ENCODE results near the gene FAM240B.

Gene FAM240B

GRCh38 chr9:38696999-38697398 lies 22.9 kb downstream of the FAM240B start:
- TF ChIP-seq, protein P1, sequence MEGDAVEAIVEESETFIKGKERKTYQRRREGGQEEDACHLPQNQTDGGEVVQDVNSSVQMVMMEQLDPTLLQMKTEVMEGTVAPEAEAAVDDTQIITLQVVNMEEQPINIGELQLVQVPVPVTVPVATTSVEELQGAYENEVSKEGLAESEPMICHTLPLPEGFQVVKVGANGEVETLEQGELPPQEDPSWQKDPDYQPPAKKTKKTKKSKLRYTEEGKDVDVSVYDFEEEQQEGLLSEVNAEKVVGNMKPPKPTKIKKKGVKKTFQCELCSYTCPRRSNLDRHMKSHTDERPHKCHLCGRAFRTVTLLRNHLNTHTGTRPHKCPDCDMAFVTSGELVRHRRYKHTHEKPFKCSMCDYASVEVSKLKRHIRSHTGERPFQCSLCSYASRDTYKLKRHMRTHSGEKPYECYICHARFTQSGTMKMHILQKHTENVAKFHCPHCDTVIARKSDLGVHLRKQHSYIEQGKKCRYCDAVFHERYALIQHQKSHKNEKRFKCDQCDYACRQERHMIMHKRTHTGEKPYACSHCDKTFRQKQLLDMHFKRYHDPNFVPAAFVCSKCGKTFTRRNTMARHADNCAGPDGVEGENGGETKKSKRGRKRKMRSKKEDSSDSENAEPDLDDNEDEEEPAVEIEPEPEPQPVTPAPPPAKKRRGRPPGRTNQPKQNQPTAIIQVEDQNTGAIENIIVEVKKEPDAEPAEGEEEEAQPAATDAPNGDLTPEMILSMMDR (IDR thresholded peaks at IDR 0.05; ENCODE audit: insufficient read depth, low read length, poor library complexity, severe bottlenecking), result no peak
- TF ChIP-seq EZH2phosphoT487 (conservative IDR thresholded peaks at IDR 0.05; ENCODE audit: low read length), result no peak
- Histone ChIP-seq H3K27ac (ENCODE audit: low read depth, low read length) (no peak overlapping the region), H4K20me1 (ENCODE audit: low read depth, low read length) (no peaks in the 10 kb centered on the region), H3K27me3 (ENCODE audit: low read length) (no peaks in the 10 kb centered on the region), H3K79me2 (ENCODE audit: insufficient read depth, low read length) (no peaks in the 10 kb centered on the region), H3K4me2 (ENCODE audit: low read depth, low read length, poor library complexity, severe bottlenecking) (no peak overlapping the region), H3F3A (ENCODE audit: insufficient read depth) (no peaks in the 10 kb centered on the region), H3K36me3 (ENCODE audit: low read length) (no peaks in the 10 kb centered on the region), H3K9me3 (ENCODE audit: insufficient read depth, low read length) (no peaks in the 10 kb centered on the region), H3K9ac (ENCODE audit: low read length) (no peak overlapping the region), H3K4me3 (ENCODE audit: insufficient read depth, low read length, poor library complexity, severe bottlenecking) (no peak overlapping the region), H2AFZ (ENCODE audit: low read depth, low read length, severe bottlenecking) (no peak overlapping the region), H3K9me2 (replicated peaks; ENCODE audit: insufficient read depth, low read length) (no peaks in the 10 kb centered on the region)

- H3K4me3 ChIP-seq (ENCODE audit: insufficient read depth, low read length, poor library complexity, severe bottlenecking), result no peak overlapping the region
- no peak overlapping the region for H2AFZ ChIP-seq (ENCODE audit: low read depth, low read length, severe bottlenecking)
- H4K20me1 ChIP-seq (ENCODE audit: low read depth, low read length), result no peaks in the 10 kb centered on the region
- no peaks in the 10 kb centered on the region for H3K9me3 ChIP-seq (ENCODE audit: insufficient read depth, low read length)
- no peaks in the 10 kb centered on the region for H3F3A ChIP-seq (ENCODE audit: insufficient read depth)
- H3K9ac ChIP-seq (ENCODE audit: low read length), result no peak overlapping the region
- no peaks in the 10 kb centered on the region for H3K36me3 ChIP-seq (ENCODE audit: low read length)
- no peaks in the 10 kb centered on the region for H3K27me3 ChIP-seq (ENCODE audit: low read length)
- no peaks in the 10 kb centered on the region for H3K79me2 ChIP-seq (ENCODE audit: insufficient read depth, low read length)
- H3K9me2 ChIP-seq (replicated peaks; ENCODE audit: insufficient read depth, low read length), result no peaks in the 10 kb centered on the region
- no peak overlapping the region for H3K27ac ChIP-seq (ENCODE audit: low read depth, low read length)
- H3K4me2 ChIP-seq (ENCODE audit: low read depth, low read length, poor library complexity, severe bottlenecking), result no peak overlapping the region
- no peak for TF ChIP-seq EZH2phosphoT487 (conservative IDR thresholded peaks at IDR 0.05; ENCODE audit: low read length)
- TF ChIP-seq, protein P1 (IDR thresholded peaks at IDR 0.05; ENCODE audit: insufficient read depth, low read length, poor library complexity, severe bottlenecking), result no peak
These were observed 25.3 kb downstream of the FAM240B start for GRCh38 chr9:38694676-38695075.

DNA sequence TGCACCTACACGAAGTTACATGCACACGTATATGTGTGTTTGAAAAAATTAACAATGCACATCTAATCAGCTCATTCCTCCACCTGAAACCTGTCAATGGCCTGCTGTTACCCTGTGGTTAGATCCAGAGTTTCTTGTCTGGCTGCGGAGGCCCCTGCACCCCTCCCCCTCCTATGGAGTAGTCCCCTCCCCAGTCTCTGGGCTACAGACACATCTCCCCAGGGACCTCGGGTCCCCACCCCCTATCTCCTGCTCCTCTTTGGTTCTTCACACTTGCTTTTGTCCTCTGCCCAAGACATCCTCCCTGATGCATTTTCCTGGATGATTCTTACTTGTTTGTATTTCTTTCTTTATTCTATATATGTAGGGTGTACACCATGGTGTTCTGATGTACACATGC lies 27.2 kb downstream of the FAM240B start:
- Histone ChIP-seq H2AFZ (ENCODE audit: low read depth, low read length, severe bottlenecking) (no peak overlapping the region), H3K27me3 (ENCODE audit: low read length) (no peaks in the 10 kb centered on the region), H3K27ac (ENCODE audit: low read depth, low read length) (no peak overlapping the region), H3K9ac (ENCODE audit: low read length) (no peak overlapping the region), H3K79me2 (ENCODE audit: insufficient read depth, low read length) (no peaks in the 10 kb centered on the region), H3K4me3 (ENCODE audit: insufficient read depth, low read length, poor library complexity, severe bottlenecking) (no peak overlapping the region), H3K9me2 (replicated peaks; ENCODE audit: insufficient read depth, low read length) (no peaks in the 10 kb centered on the region), H3F3A (ENCODE audit: insufficient read depth) (no peaks in the 10 kb centered on the region), H3K4me2 (ENCODE audit: low read depth, low read length, poor library complexity, severe bottlenecking) (no peak overlapping the region), H4K20me1 (ENCODE audit: low read depth, low read length) (no peaks in the 10 kb centered on the region), H3K36me3 (ENCODE audit: low read length) (no peaks in the 10 kb centered on the region), H3K9me3 (ENCODE audit: insufficient read depth, low read length) (no peaks in the 10 kb centered on the region)
- no peak for TF ChIP-seq EZH2phosphoT487 (conservative IDR thresholded peaks at IDR 0.05; ENCODE audit: low read length)
- TF ChIP-seq, protein P1 (IDR thresholded peaks at IDR 0.05; ENCODE audit: insufficient read depth, low read length, poor library complexity, severe bottlenecking), result no peak
